ENCODE data around the gene SGMS1.

The SGMS1 gene

GRCh38 chr10:50605269-50605950 is 18.3 kb downstream of the SGMS1 start:
- no peak for TF ChIP-seq EZH2phosphoT487 (IDR thresholded peaks at IDR 0.05; ENCODE audit: borderline replicate concordance, low read length)
- no peak for TF ChIP-seq CTCF (IDR thresholded peaks at IDR 0.05; ENCODE audit: low read depth, low read length, poor library complexity, severe bottlenecking)
- peaks cover 21% of the 10 kb centered on the region for H3K79me2 ChIP-seq (ENCODE audit: control insufficient read depth, low read length)
- H3F3A ChIP-seq (ENCODE audit: control insufficient read depth, insufficient read depth): no peaks in the 10 kb centered on the region
- H3K27ac ChIP-seq (ENCODE audit: low read depth, low read length): no peak overlapping the region
- no peak overlapping the region for H3K4me2 ChIP-seq (ENCODE audit: low read length)
- H3K4me1 ChIP-seq (ENCODE audit: control insufficient read depth, low read length): peaks cover 26% of the 10 kb centered on the region
- H3K4me3 ChIP-seq (ENCODE audit: low read length): no peak overlapping the region
- no peaks in the 10 kb centered on the region for H3K9me2 ChIP-seq (replicated peaks; ENCODE audit: control insufficient read depth, low read length)
- no peaks in the 10 kb centered on the region for H3K36me3 ChIP-seq (ENCODE audit: control insufficient read depth, low read length)
- peaks cover 9% of the 10 kb centered on the region for H4K20me1 ChIP-seq (ENCODE audit: control insufficient read depth, insufficient read depth, low read depth, low read length)
- no peaks in the 10 kb centered on the region for H3K9me3 ChIP-seq (ENCODE audit: control insufficient read depth, insufficient read depth, low read length)
- H3K27me3 ChIP-seq (ENCODE audit: control insufficient read depth, low read length): no peaks in the 10 kb centered on the region

- no peaks in the 10 kb centered on the region for H3F3A ChIP-seq (ENCODE audit: control insufficient read depth, insufficient read depth)
- peaks cover 18% of the 10 kb centered on the region for H3K79me2 ChIP-seq (ENCODE audit: control insufficient read depth, low read length)
- H3K27ac ChIP-seq (ENCODE audit: low read depth, low read length): no peak overlapping the region
- no peaks in the 10 kb centered on the region for H3K27me3 ChIP-seq (ENCODE audit: control insufficient read depth, low read length)
- no peaks in the 10 kb centered on the region for H3K9me2 ChIP-seq (replicated peaks; ENCODE audit: control insufficient read depth, low read length)
- no peaks in the 10 kb centered on the region for H3K9me3 ChIP-seq (ENCODE audit: control insufficient read depth, insufficient read depth, low read length)
- peaks cover 9% of the 10 kb centered on the region for H4K20me1 ChIP-seq (ENCODE audit: control insufficient read depth, insufficient read depth, low read depth, low read length)
- H3K4me1 ChIP-seq (ENCODE audit: control insufficient read depth, low read length): peaks cover 26% of the 10 kb centered on the region
- H3K36me3 ChIP-seq (ENCODE audit: control insufficient read depth, low read length): no peaks in the 10 kb centered on the region
- no peak overlapping the region for H3K4me2 ChIP-seq (ENCODE audit: low read length)
- TF ChIP-seq EZH2phosphoT487 (IDR thresholded peaks at IDR 0.05; ENCODE audit: borderline replicate concordance, low read length) (no peak), CTCF (IDR thresholded peaks at IDR 0.05; ENCODE audit: low read depth, low read length, poor library complexity, severe bottlenecking) (no peak)
- no peak overlapping the region for H3K4me3 ChIP-seq (ENCODE audit: low read length)
Measured at GRCh38 chr10:50604809-50605208, 18.9 kb downstream of the SGMS1 start.

- H3K4me2 ChIP-seq (ENCODE audit: low read length): peak overlapping the region; percentile 59
- peaks cover 26% of the 10 kb centered on the region for H3K4me1 ChIP-seq (ENCODE audit: control insufficient read depth, low read length)
- no peaks in the 10 kb centered on the region for H3K9me3 ChIP-seq (ENCODE audit: control insufficient read depth, insufficient read depth, low read length)
- no peaks in the 10 kb centered on the region for H3K9me2 ChIP-seq (replicated peaks; ENCODE audit: control insufficient read depth, low read length)
- no peaks in the 10 kb centered on the region for H3K27me3 ChIP-seq (ENCODE audit: control insufficient read depth, low read length)
- H3K4me3 ChIP-seq (ENCODE audit: low read length): peak overlapping the region; percentile 45
- no peaks in the 10 kb centered on the region for H3F3A ChIP-seq (ENCODE audit: control insufficient read depth, insufficient read depth)
- peaks cover 15% of the 10 kb centered on the region for H3K79me2 ChIP-seq (ENCODE audit: control insufficient read depth, low read length)
- TF ChIP-seq CTCF (IDR thresholded peaks at IDR 0.05; ENCODE audit: low read depth, low read length, poor library complexity, severe bottlenecking): peak; percentile 3
- no peak for TF ChIP-seq EZH2phosphoT487 (IDR thresholded peaks at IDR 0.05; ENCODE audit: borderline replicate concordance, low read length)
- peaks cover 9% of the 10 kb centered on the region; the same call in 1 of the 2 replicates for H4K20me1 ChIP-seq (ENCODE audit: control insufficient read depth, insufficient read depth, low read depth, low read length)
- H3K36me3 ChIP-seq (ENCODE audit: control insufficient read depth, low read length): no peaks in the 10 kb centered on the region
- H3K27ac ChIP-seq (ENCODE audit: low read depth, low read length): no peak overlapping the region
Measured at GRCh38 chr10:50604049-50604640, 19.6 kb downstream of the SGMS1 start.

Measured in DOHH2 (cell line).